GM12878 (cell line): ENCODE measurements around the gene CBX8. TPM values are rescaled to one million over a fixed set of nuclear protein-coding genes. Genes with fewer than 3 reads are reported as not detected.

Source experiments
- ATAC-seq: fragments of 200-7000 bp; cut with Tn5 transposase; 3 replicates; pipeline ENCODE4 v1.9.1; 2020; ENCODE audit warnings: mild to moderate bottlenecking, moderate library complexity
- BruUV-seq: library from RNA; stranded (reverse); fragments of 400-500 nt; replicated peaks from 2 replicates; lab custom pipeline; 2021; lab: Mats Ljungman, UMichigan
- CTCF ChIA-PET: fragments of 300-600 bp; sonication (Branson Sonifier 250); formaldehyde crosslinking; extraction: SDS; loops from one replicate; lab custom pipeline; 2021; ENCODE audit warnings: inconsistent platforms; lab: Yijun Ruan, JAX
- POLR2A ChIA-PET: fragments of 350-600 bp; formaldehyde crosslinking; extraction: SDS; loops from one replicate; lab custom pipeline; 2021; ENCODE audit warnings: inconsistent platforms; lab: Charles Lee
- RAD21 ChIA-PET: fragments of 300-600 bp; sonication (Branson Sonifier 250); formaldehyde crosslinking; loops from one replicate; lab custom pipeline; 2023; ENCODE audit warnings: antibody characterized with exemption; ENCODE audit not compliant: unreplicated experiment; lab: Charles Lee
- SMC1A ChIA-PET: fragments of 300-600 bp; sonication (Branson Sonifier 250); formaldehyde crosslinking; loops from one replicate; lab custom pipeline; 2023; ENCODE audit not compliant: unreplicated experiment, uncharacterized antibody; lab: Charles Lee
- DNase-seq: peaks from one replicate; pipeline ENCODE4 v3.0.0-alpha.2; 2011; ENCODE audit warnings: low read depth, low spot score
- FAIRE-seq: peaks from 3 replicates; lab custom pipeline; 2011; peaks lifted over from hg19 to GRCh38; lab: Jason Lieb, UNC
- H2AFZ ChIP-seq: 2 replicates; pipeline ENCODE4 v1.6.0; 2011; ENCODE audit warnings: low read depth, low read length, control low read depth; ENCODE audit not compliant: control insufficient read depth
- H3K27ac ChIP-seq: 2 replicates; pipeline ENCODE4 v1.5.1; 2011; ENCODE audit warnings: control low read depth; ENCODE audit not compliant: control insufficient read depth, insufficient read depth
- H3K27me3 ChIP-seq, 2 experiments: replicated peaks in 1 of 2; 2 replicates each; pipeline versions ENCODE4 v1.6.0 to v1.6.1; 2011; ENCODE audit warnings: low read length in 1 of 2; ENCODE audit not compliant: control insufficient read depth in 2 of 2, insufficient read depth in 2 of 2
- H3K36me3 ChIP-seq, 2 experiments: 2 replicates each; pipeline ENCODE4 v1.5.1; 2011; ENCODE audit warnings: low read length in 1 of 2; ENCODE audit not compliant: control insufficient read depth in 2 of 2, insufficient read depth in 2 of 2
- H3K4me1 ChIP-seq: 2 replicates; pipeline ENCODE4 v1.6.1; 2011; ENCODE audit warnings: mild to moderate bottlenecking, low read length, moderate library complexity, mixed read lengths; ENCODE audit not compliant: control insufficient read depth, insufficient read depth
- H3K4me2 ChIP-seq: 2 replicates; pipeline ENCODE4 v1.6.0; 2011; ENCODE audit warnings: control low read depth; ENCODE audit not compliant: control insufficient read depth, insufficient read depth
- H3K4me3 ChIP-seq: fragments of 200-600 bp; sonication (generic); 2 replicates; pipeline ENCODE4 v1.5.1; 2016
- H3K79me2 ChIP-seq: 2 replicates; pipeline ENCODE4 v1.6.0; 2011; ENCODE audit warnings: low read length; ENCODE audit not compliant: control insufficient read depth, insufficient read depth
- H3K9ac ChIP-seq: 2 replicates; pipeline ENCODE4 v1.8.0; 2011; ENCODE audit warnings: low read length, control low read depth, mixed read lengths; ENCODE audit not compliant: control insufficient read depth, insufficient read depth
- H3K9me3 ChIP-seq: replicated peaks from 3 replicates; pipeline ENCODE4 v1.5.1; 2011; ENCODE audit warnings: mild to moderate bottlenecking, low read length; ENCODE audit not compliant: control insufficient read depth, insufficient read depth
- H4K20me1 ChIP-seq: 2 replicates; pipeline ENCODE4 v1.6.0; 2011; ENCODE audit not compliant: control insufficient read depth, insufficient read depth
- BCL3 ChIP-seq: IDR thresholded peaks from 2 replicates; pipeline ENCODE4 v1.6.1; 2011; ENCODE audit warnings: borderline replicate concordance, low read depth, mild to moderate bottlenecking, moderate library complexity, low read length; ENCODE audit not compliant: insufficient read depth, poor library complexity, severe bottlenecking
- ETV6 ChIP-seq, 2 experiments: fragments of 450-650 bp in 1 of 2; IDR thresholded peaks in 1 of 2; conservative IDR thresholded peaks in 1 of 2; 2 replicates each; pipeline ENCODE4 v1.6.1; 2014; ENCODE audit warnings: antibody characterized with exemption in 1 of 2, borderline replicate concordance in 1 of 2, low read depth in 1 of 2, mild to moderate bottlenecking in 1 of 2, moderate library complexity in 1 of 2
- HDGF ChIP-seq: fragments of 450-650 bp; IDR thresholded peaks from 2 replicates; pipeline ENCODE4 v1.6.1; 2016; ENCODE audit warnings: antibody characterized with exemption
- LARP7 ChIP-seq: fragments of 450-650 bp; IDR thresholded peaks from 2 replicates; pipeline ENCODE4 v1.6.1; 2017; ENCODE audit warnings: mild to moderate bottlenecking
- MLLT1 ChIP-seq: fragments of 450-650 bp; IDR thresholded peaks from 2 replicates; pipeline ENCODE4 v1.6.1; 2016; ENCODE audit warnings: mild to moderate bottlenecking
- NFIC ChIP-seq: IDR thresholded peaks from 2 replicates; pipeline ENCODE4 v1.6.1; 2012; ENCODE audit warnings: low read depth, mild to moderate bottlenecking, inconsistent platforms, low read length, moderate library complexity
- NR2C2 ChIP-seq: IDR thresholded peaks from 2 replicates; pipeline ENCODE4 v1.6.1; 2011; ENCODE audit warnings: borderline replicate concordance, low read depth; ENCODE audit not compliant: control insufficient read depth, insufficient read length
- PAX5 ChIP-seq: IDR thresholded peaks from 2 replicates; pipeline ENCODE4 v1.6.1; 2011; ENCODE audit warnings: low read depth, low read length, borderline replicate concordance
- SP1 ChIP-seq: IDR thresholded peaks from one replicate; pipeline ENCODE4 v1.6.1; 2011; ENCODE audit warnings: low read depth, low read length
- SREBF2 ChIP-seq: IDR thresholded peaks from 2 replicates; pipeline ENCODE4 v1.6.1; 2012; ENCODE audit warnings: mild to moderate bottlenecking, low read length
- TBL1XR1 ChIP-seq: IDR thresholded peaks from 2 replicates; pipeline ENCODE4 v1.6.1; 2012; ENCODE audit warnings: low read depth, low read length, improper control_type of control experiment
- WGBS: methylation state at CpG from one replicate; pipeline ENCODE4 v1.1.6; 2016; ENCODE audit warnings: low lambda C conversion rate; ENCODE audit not compliant: insufficient replicate concordance, insufficient coverage; ENCODE audit errors: missing lambda C conversion rate; 5-methylcytosine and 5-hydroxymethylcytosine counted together
- in situ Hi-C: fragments of 300-500 bp; cut with MboI; formaldehyde crosslinking; loops from 9 replicates; pipeline ENCODE4 v1.14.3; 2018; ENCODE audit warnings: mixed read lengths
- intact Hi-C: fragments of 100-400 bp; cut with micrococcal nuclease; formaldehyde crosslinking; loops from one replicate; pipeline ENCODE4 v1.14.2; 2022; ENCODE audit not compliant: unreplicated experiment
- polyA plus RNA-seq, 11 experiments: library from polyadenylated mRNA; depleted of rRNA in 4 of 11; unstranded in 6 of 11; stranded (reverse) in 5 of 11; fragments of >200 nt; fragmentation: Nextera tagmentation in 4 of 11; fragmentation: Illumina TruSeq in 1 of 11; extraction: Ambion mirVana in 4 of 11; extraction: Trizol in 1 of 11; gene quantifications; 1 replicate in 1 of 11; 2 replicates in 10 of 11; pipeline versions ENCODE4 v1.2.1 to v1.2.3, GENCODE V29; 2011 to 2016; ENCODE audit warnings: inconsistent platforms in 2 of 11, missing spikeins in 2 of 11, low read depth in 1 of 11
- total RNA-seq, 4 experiments: library from RNA; depleted of rRNA in 3 of 4; stranded (reverse); fragments of >200 nt in 3 of 4; fragmentation: Illumina TruSeq in 1 of 4; extraction: Trizol in 1 of 4; gene quantifications; 2 replicates each; pipeline versions ENCODE4 v1.2.1 to v1.2.3, GENCODE V29; 2013 to 2021
- TF ChIP-seq, protein P1 (sequence below): fragments of 150-350 bp; IDR thresholded peaks from 2 replicates; pipeline ENCODE4 v1.6.1; 2016; ENCODE audit warnings: low read depth, low read length

Gene CBX8
- total and polyA plus RNA-seq, 10 of the 15 experiments (the other 5 are each of a cell fraction or from before 2014, with no cell fraction given), result 0.03 to 6.7 (median 1.9) TPM

DNA sequence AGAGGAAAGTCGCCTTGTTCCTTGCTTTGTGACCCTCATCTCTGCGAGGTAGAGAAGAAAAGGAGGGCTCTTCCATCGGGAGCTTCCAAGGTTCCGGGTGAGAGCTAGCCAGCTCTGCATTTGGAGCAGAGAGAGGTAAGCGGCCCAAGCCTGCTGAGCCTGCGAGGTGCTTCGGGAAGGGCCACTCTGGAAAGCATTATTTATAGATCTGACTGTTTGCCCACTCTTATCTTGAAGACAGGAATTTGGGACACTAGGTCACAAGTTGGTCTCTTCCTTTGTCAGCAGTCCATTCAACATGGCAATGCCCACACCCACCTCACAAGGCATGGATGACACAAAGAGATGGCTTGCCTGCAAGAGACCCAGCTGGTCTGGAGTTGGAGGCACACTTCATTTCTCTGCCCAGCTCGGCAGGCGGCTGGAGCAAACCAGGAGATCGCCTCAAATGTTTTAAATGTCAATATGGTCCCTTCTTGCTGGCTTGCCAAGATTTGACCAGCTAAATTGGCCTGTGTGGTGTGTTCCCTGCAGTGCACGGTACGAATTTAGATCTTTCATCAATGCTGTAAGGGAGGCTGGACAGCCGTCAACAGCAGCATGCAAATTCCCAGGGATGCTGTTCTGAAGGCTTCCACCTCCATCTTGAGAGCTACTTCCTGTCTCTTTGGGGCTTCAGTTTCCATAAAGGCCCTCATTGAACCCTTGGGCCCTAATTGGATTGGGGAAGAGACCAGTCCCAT is 22.8 kb upstream of the CBX8 start (continued):
- TF ChIP-seq BCL3 (no peak), LARP7 (no peak), PAX5 (no peak), SP1 (no peak)

DNA sequence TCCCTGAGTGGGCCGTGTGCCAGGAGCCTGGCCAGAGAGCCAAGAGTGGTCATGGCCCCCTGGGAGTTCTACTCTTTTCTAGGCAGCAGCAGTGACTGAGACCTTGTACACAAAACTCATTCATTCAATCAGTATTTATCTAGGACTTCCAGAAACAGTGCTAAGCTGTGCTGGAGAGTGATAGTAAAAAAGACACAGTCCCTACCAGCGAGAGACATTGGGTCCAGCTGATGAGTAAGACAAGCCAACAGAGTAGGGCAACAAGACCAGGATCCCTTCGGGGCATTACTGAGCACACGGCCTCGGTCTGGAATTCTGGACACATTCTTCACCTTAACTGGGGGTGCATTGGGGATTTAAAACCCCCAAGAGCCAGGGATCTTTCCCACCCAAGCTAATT is 22.2 kb upstream of the CBX8 start:
- Histone ChIP-seq H3K4me2 (no peak overlapping the region), H2AFZ (no peak overlapping the region), H3K27me3 (peaks cover 19 to 32% of the 10 kb centered on the region in 2 experiments), H3K4me3 (no peak overlapping the region)
- RAD21 ChIA-PET, result interaction anchor here (1.3 kb wide), 1 partner anchor 18 kb away, joined by 3 read pairs; no protein-coding TSS in a partner anchor
- POLR2A ChIA-PET, result no interaction called here
- ATAC-seq, result no peak
- BruUV-seq, result no TSS peak
- FAIRE-seq, result no peak
- SMC1A ChIA-PET, result interaction anchor here (0.9 kb wide), 1 partner anchor 16 kb away, joined by 3 read pairs; no protein-coding TSS in a partner anchor
- TF ChIP-seq NFIC, result no peak
- no peak for TF ChIP-seq TBL1XR1
- no peak for TF ChIP-seq LARP7
- TF ChIP-seq, protein P1, sequence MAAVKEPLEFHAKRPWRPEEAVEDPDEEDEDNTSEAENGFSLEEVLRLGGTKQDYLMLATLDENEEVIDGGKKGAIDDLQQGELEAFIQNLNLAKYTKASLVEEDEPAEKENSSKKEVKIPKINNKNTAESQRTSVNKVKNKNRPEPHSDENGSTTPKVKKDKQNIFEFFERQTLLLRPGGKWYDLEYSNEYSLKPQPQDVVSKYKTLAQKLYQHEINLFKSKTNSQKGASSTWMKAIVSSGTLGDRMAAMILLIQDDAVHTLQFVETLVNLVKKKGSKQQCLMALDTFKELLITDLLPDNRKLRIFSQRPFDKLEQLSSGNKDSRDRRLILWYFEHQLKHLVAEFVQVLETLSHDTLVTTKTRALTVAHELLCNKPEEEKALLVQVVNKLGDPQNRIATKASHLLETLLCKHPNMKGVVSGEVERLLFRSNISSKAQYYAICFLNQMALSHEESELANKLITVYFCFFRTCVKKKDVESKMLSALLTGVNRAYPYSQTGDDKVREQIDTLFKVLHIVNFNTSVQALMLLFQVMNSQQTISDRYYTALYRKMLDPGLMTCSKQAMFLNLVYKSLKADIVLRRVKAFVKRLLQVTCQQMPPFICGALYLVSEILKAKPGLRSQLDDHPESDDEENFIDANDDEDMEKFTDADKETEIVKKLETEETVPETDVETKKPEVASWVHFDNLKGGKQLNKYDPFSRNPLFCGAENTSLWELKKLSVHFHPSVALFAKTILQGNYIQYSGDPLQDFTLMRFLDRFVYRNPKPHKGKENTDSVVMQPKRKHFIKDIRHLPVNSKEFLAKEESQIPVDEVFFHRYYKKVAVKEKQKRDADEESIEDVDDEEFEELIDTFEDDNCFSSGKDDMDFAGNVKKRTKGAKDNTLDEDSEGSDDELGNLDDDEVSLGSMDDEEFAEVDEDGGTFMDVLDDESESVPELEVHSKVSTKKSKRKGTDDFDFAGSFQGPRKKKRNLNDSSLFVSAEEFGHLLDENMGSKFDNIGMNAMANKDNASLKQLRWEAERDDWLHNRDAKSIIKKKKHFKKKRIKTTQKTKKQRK, result no peak
- TF ChIP-seq NR2C2, result no peak
- no peak for TF ChIP-seq SREBF2
- no peak for TF ChIP-seq MLLT1
- TF ChIP-seq HDGF, result no peak
- no peak for TF ChIP-seq ETV6 (conservative IDR thresholded peaks at IDR 0.05 in 1 of 2, IDR thresholded peaks at IDR 0.05 in 1 of 2; ENCODE audit: borderline replicate concordance in 1 of 2, low read depth in 1 of 2)
- TF ChIP-seq, all 136 proteins: peak for 0
- Histone ChIP-seq H4K20me1 (no peaks in the 10 kb centered on the region), H3K27ac (no peak overlapping the region), H3K4me1 (peaks cover 5% of the 10 kb centered on the region; the same call in 1 of the 2 replicates), H3K9me3 (no peaks in the 10 kb centered on the region), H3K79me2 (no peaks in the 10 kb centered on the region), H3K36me3 (no peaks in the 10 kb centered on the region), H3K9ac (no peak overlapping the region)
- in situ Hi-C loops (no loop called here), intact Hi-C loops (no loop called here)
- no peak for DNase-seq
- CTCF ChIA-PET, result interaction anchor here (2.0 kb wide), 1 partner anchor 20 kb away, joined by 4 read pairs; the partner anchor contains the start of gene CBX4
- 29% methylated on average over 5 of the region's 5 CpGs for WGBS
